Fibroblast of the conjunctiva (primary cell): ENCODE measurements around the gene SORCS2.

Experiments used
- DNase-seq: peaks from one replicate; pipeline ENCODE4 v3.0.0-alpha.2; 2010; ENCODE audit warnings: low read depth

Gene SORCS2

GRCh38 chr4:7621252-7622035, 429.1 kb downstream of the SORCS2 start:
- no peak for DNase-seq

GRCh38 chr4:7622371-7622770, 430.0 kb downstream of the SORCS2 start:
- no peak for DNase-seq

GRCh38 chr4:7623468-7623867, 431.1 kb downstream of the SORCS2 start:
- no peak for DNase-seq

- no peak for DNase-seq
Observed at GRCh38 chr4:7624396-7624980, 432.1 kb downstream of the SORCS2 start.

- no peak for DNase-seq
Observed at GRCh38 chr4:7625071-7625470, 432.7 kb downstream of the SORCS2 start.

GRCh38 chr4:7626531-7626930, 434.2 kb downstream of the SORCS2 start:
- DNase-seq, result no peak

- DNase-seq, result no peak
Observed at GRCh38 chr4:7627251-7628250, 435.2 kb downstream of the SORCS2 start.

- DNase-seq, result no peak
Observed at GRCh38 chr4:7628432-7628831, 436.1 kb downstream of the SORCS2 start.

- no peak for DNase-seq
Observed at GRCh38 chr4:7629501-7630254, 437.3 kb downstream of the SORCS2 start.

GRCh38 chr4:7630568-7631287, 438.4 kb downstream of the SORCS2 start:
- peak; percentile 65 for DNase-seq

- DNase-seq, result no peak
Observed at GRCh38 chr4:7631288-7632014, 439.1 kb downstream of the SORCS2 start.

- DNase-seq, result no peak
Observed at GRCh38 chr4:7632341-7632740, 440.0 kb downstream of the SORCS2 start.

- no peak for DNase-seq
Observed at GRCh38 chr4:7632971-7633370, 440.6 kb downstream of the SORCS2 start.

GRCh38 chr4:7634661-7635251, 442.4 kb downstream of the SORCS2 start:
- no peak for DNase-seq

- DNase-seq, result no peak
Observed at GRCh38 chr4:7635445-7636239, 443.3 kb downstream of the SORCS2 start.

GRCh38 chr4:7636240-7636508, 443.8 kb downstream of the SORCS2 start:
- DNase-seq, result no peak

GRCh38 chr4:7637139-7637538, 444.8 kb downstream of the SORCS2 start:
- DNase-seq, result no peak

- DNase-seq, result no peak
Observed at GRCh38 chr4:7637971-7638370, 445.6 kb downstream of the SORCS2 start.

- no peak for DNase-seq
Observed at GRCh38 chr4:7638489-7638888, 446.2 kb downstream of the SORCS2 start.
